Raji (cell line): ENCODE measurements around the gene ZNF778.

Experiments used
- POLR2A ChIP-seq: IDR thresholded peaks from 2 replicates; pipeline ENCODE4 v1.6.1; 2011; ENCODE audit warnings: low read depth, low read length, control low read depth; ENCODE audit not compliant: insufficient read depth

ZNF778 gene

GRCh38 chr16:89176717-89177116, 40.8 kb upstream of the ZNF778 start:
- TF ChIP-seq POLR2A = no peak

- TF ChIP-seq POLR2A = no peak
Measured at GRCh38 chr16:89177501-89177900, 40.0 kb upstream of the ZNF778 start.

- no peak for TF ChIP-seq POLR2A
Measured at GRCh38 chr16:89178453-89179147, 38.9 kb upstream of the ZNF778 start.

GRCh38 chr16:89179148-89179484, 38.4 kb upstream of the ZNF778 start:
- no peak for TF ChIP-seq POLR2A

GRCh38 chr16:89179656-89180315, 37.7 kb upstream of the ZNF778 start:
- no peak for TF ChIP-seq POLR2A

GRCh38 chr16:89183463-89183862, 34.0 kb upstream of the ZNF778 start:
- TF ChIP-seq POLR2A = no peak

GRCh38 chr16:89183975-89184676, 33.4 kb upstream of the ZNF778 start:
- no peak for TF ChIP-seq POLR2A

GRCh38 chr16:89184677-89184932, 32.9 kb upstream of the ZNF778 start:
- TF ChIP-seq POLR2A = no peak

GRCh38 chr16:89184933-89185794, 32.3 kb upstream of the ZNF778 start:
- no peak for TF ChIP-seq POLR2A

- TF ChIP-seq POLR2A = no peak
Measured at GRCh38 chr16:89187032-89187769, 30.3 kb upstream of the ZNF778 start.

GRCh38 chr16:89187770-89188392, 29.6 kb upstream of the ZNF778 start:
- no peak for TF ChIP-seq POLR2A

GRCh38 chr16:89189358-89190025, 28.0 kb upstream of the ZNF778 start:
- TF ChIP-seq POLR2A = no peak

- no peak for TF ChIP-seq POLR2A
Measured at GRCh38 chr16:89190150-89190958, 27.1 kb upstream of the ZNF778 start.

- TF ChIP-seq POLR2A = no peak
Measured at GRCh38 chr16:89191033-89191900, 26.2 kb upstream of the ZNF778 start.
